Globus pallidus (tissue), 1 donor: ENCODE results near the gene CEP250.
"Not testable (repeated sequence)": the region's sequence is repeated elsewhere in the genome, so short reads cannot be mapped to it uniquely, and the experiment has no call there.

Experiments used
- DNase-seq: peaks from one replicate; pipeline ENCODE4 v3.0.0-alpha.2; 2015; ENCODE audit warnings: low spot score

Gene CEP250

GRCh38 chr20:35497780-35498189, 42.4 kb downstream of the CEP250 start:
- DNase-seq, result peak; percentile 82

DNA sequence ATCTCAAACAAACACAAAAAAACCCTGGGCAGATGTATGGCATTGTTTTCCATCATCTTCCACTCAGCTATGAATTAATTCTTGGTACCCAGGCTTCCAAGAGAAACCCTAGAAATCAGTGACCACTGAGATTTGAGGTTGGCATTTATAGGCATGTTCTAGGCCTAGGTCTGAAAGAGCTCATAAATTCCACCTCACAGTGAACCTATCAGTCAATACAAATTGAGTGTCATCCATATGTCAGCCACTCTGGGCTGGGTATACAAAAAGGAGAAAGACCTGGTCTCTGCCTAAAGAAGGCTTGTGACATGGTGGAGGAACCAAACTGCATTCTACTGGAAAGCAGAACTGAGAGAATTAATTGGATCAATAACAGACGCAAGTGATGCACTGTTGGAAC, 43.9 kb downstream of the CEP250 start:
- no peak for DNase-seq

GRCh38 chr20:35502352-35502751, 47.0 kb downstream of the CEP250 start:
- no peak for DNase-seq

- DNase-seq, result no peak
Observed at GRCh38 chr20:35503281-35503680, 47.9 kb downstream of the CEP250 start.

- no peak for DNase-seq
Observed at GRCh38 chr20:35503841-35504561, 48.6 kb downstream of the CEP250 start.

DNA sequence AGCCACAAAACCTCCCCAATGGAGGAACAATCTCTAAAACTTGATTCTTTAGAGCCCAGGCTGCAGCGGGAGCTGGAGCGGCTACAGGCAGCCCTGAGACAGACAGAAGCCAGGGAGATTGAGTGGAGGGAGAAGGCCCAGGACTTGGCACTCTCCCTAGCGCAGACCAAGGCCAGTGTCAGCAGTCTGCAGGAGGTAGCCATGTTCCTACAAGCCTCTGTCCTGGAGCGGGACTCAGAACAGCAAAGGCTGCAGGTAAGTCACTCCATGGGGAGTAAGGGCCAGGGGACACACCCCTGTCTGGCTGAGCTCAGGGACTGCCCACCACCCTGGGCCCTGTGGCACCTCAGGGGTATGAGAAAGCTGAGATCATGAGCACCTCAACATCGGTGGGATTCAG, 49.4 kb downstream of the CEP250 start:
- DNase-seq, result no peak

GRCh38 chr20:35506179-35506578, 50.8 kb downstream of the CEP250 start:
- no peak for DNase-seq

GRCh38 chr20:35506872-35507638, 51.7 kb downstream of the CEP250 start:
- no peak for DNase-seq

DNA sequence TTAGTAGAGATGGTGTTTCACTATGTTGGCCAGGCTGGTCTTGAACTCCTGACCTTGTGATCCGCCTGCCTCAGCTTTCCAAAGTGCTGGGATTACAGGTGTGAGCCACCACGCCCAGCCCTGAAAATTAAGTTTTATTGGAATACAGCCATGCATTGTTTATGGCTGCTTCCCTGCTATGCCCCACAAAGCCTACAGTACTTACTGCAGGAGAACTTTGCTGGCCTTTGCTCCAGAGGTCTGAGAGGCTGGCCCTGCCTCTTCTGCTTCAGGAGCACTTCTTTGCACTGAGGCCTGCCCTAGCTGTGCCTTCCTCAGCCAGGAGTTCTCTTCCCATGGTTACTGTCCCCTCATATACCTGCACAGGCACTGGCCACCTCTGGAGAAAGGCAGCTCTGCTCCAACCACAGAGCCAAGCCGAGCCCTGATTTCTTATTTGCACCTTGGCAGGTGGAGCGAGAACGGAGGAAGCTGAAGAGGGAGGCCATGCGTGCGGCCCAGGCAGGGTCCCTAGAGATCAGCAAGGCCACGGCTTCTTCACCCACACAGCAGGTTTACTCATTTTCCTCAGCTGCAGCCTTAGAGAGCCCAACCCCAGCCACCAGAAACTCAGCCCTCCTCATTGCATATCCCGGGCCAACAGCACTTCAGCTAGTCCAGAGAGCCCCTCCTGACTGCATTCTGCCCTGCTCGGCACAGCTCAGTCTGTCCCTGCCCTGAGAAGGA, 53.3 kb downstream of the CEP250 start:
- no peak for DNase-seq

DNA sequence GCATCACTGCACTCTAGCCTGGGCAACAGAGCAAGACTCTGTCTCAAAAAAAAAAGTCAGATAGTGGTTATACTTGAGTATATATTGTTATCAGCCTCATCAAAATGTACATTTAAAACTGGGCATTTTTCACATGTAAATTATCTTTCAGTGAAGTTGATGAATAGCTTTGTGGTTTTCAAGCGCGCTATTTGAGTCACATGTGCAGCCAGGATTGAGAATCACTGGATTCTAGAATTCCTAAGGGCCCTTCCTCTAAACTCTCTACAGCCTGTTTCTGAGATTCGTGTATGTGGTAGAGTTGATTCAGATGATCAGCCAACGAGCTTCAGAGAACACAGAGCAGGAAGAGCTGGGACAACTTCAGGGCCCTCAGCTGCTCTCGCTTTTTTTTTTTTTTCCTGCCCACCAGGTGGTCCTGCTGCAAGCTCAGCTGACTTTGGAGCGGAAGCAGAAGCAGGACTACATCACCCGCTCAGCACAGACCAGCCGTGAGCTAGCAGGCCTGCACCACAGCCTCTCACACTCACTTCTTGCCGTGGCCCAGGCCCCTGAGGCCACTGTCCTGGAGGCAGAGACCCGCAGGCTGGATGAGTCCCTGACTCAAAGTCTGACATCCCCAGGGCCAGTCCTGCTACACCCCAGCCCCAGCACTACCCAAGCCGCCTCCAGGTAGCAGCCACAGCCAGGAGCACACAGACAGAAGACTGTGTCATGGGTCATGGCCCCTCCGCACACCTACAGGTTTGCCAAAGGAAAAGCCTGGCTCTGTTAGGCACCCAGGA, 55.7 kb downstream of the CEP250 start:
- DNase-seq, result no peak

DNA sequence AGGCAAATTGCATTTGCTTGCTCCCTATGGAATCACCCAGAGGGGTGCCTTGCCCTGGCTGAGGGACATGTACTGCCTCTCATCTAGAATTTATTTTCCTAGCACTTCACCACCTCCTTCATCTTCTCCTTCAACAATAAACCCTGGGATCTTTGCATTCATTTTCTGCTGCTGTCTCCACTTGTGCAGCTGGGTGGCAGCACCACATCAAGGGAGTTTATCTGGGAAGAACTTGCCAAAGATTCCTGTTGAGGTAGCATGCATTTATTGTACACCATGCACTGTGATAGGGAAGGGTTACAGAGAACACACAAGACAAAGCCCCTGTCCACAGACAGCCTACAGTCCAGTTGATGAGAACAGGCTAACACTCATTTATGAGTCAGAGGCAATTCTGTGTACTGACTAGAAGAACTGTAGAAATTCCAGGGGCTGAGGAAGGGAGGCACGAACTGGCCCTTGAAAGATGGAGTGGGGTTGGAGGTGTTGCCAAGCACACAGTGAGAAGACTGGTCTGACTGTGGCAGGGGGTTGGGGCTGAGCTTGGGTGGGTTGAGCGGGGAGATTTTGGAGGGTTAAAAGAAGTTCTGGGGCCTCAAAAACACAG, 56.5 kb downstream of the CEP250 start:
- no peak for DNase-seq

GRCh38 chr20:35514371-35514932, 59.1 kb downstream of the CEP250 start:
- DNase-seq, result no peak

DNA sequence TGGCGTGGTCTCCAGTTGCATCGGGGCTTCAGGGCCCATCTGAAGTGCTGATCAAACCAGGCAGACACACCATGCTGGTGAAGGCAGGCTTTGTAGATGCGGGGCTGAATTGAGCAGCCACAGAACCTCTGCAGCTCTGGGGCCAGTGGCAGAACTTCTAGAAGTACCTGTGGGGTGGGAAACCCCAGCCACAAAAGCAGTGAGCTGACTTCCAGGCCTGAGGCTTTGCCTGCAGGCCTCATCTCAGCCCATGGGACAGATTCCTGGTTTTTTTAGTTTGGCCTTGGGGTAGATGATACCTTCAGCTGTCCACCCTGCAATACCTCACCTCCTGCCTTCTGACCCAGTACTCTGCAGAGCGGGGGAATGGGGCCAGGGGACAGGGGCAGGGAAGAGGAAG, 59.9 kb downstream of the CEP250 start:
- no peak for DNase-seq

DNA sequence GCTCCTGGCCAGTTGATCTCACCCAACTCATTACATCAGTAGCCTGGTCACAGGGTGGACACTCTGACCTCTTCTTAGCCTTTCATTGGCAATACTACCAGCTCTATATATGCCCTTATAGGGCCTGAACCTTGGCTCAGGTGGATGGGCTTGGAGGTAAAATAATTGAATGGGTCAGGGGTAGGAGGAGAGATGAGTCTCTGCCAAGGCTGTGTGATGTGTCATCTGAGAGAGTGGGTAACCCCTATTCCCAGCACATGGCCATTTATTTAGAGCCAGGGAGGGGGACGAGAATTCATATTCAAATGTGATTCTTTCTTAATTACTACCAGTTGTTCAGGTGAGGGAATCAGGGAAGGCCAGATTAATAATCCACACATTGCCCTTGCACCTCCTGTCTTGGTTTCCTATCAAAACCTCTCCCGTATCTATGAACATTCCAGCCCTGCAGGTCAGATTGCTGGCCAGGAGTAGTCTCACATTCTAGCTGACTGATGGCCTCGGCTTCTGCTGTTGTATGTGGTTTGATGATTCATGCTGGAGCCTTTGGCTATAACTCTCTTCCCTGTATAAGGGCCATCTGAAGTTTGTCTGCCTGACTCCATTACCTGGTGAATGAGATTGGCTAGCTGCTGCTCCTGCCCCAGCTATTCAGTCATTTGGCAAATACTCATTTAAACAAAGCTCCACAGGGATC, 60.7 kb downstream of the CEP250 start:
- DNase-seq, result no peak

GRCh38 chr20:35517125-35517524, 61.7 kb downstream of the CEP250 start:
- no peak for DNase-seq

DNA sequence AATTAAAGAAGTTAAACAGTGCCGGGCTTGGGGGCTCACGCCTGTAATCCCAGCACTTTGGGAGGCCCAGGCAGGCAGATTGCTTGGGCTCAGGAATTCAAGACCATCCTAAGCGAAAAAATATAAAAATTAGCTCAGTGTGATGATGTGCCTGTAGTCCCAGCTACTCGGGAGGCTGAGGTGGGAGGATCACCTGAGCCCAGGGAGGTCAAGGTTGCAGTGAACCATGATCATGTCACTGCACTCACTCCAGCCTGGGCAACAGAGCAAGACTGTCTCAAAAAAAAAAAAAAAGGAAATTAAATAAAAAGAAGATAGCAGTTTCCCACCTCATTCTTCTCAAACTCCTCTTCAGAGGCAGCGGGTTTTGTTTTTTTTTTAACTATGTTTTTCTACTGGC, 62.4 kb downstream of the CEP250 start:
- not testable (repeated sequence) for DNase-seq

GRCh38 chr20:35518955-35519354, 63.6 kb downstream of the CEP250 start:
- no peak for DNase-seq

DNA sequence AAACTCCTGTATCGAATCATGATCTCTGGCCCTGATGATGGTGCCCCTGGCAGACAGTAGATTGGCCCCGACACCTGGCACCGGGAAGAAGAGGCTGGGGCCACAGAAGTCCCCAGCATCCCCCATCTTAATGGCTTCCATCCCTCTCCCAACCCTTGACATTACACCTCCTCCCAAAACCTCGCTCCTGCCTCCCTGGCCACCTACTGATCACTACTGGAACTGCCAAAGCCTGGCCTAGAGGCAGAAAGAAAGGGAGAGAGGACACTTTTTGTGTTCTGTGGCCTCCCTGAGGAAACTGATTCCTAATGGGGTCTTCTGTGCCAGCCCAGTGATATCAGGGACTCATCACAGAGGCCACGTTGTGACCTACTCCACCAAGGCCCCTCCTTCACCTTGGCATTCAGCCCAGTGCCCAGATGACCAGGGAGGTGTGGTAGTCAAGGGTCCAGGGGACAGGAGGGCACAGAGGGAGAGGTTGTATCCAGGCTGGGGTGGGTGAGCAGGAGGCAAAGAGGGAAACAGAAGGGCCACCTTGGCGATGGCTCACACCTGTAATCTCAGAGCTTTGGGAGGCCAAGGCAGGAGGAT, 68.0 kb downstream of the CEP250 start:
- DNase-seq, result no peak

- DNase-seq, result no peak
Observed at GRCh38 chr20:35525639-35526038, 70.2 kb downstream of the CEP250 start.

DNA sequence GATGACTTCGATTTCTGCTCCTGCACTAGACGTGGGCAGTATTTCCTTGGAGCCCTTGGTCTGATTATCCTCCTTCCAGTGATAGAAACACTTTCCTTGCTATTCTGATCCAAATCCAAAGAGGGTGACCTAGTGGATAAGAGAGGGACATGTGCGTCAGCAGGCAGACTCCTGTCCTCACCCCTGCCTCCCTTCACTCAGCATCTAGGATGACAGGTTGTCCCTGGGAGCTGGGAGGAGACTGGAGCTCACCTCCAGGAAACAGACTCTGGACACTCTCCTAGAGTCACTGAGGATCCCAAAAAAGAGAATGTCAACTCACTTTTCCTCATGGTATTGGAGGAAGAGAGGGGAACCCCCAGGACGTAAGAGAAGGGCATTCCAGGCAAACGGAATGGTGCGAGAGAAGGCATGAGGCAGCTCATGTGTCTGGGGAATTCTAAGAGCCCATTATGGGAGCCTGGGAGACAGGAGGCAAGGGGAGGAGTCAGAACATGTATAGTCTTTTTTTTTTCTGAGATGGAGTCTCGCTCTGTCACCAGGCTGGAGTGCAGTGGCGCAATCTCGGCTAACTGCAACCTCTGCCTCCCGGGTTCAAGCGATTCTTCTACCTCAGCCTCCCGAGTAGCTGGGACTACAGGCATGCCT, 71.8 kb downstream of the CEP250 start:
- no peak for DNase-seq
